Omental fat pad (tissue), 4 donors: ENCODE results near the gene CPHXL2. TPM values are rescaled to one million over a fixed set of nuclear protein-coding genes. Genes with fewer than 3 reads are reported as not detected.

Source experiments
- ATAC-seq: fragments of 150-250 bp; one replicate; pipeline ENCODE4 v1.9.1; 2016; ENCODE audit warnings: mild to moderate bottlenecking, moderate library complexity; ENCODE audit not compliant: low FRiP score
- DNase-seq: peaks from one replicate; pipeline ENCODE4 v3.0.0-alpha.2; 2019; ENCODE audit warnings: low spot score
- total RNA-seq, 4 donors: library from RNA; depleted of rRNA; stranded (reverse); fragments of >200 nt; gene quantifications; one replicate each; pipeline ENCODE4 v1.1.0, GENCODE V29; 2016
- TF ChIP-seq, protein P1 (sequence below), 3 donors: fragments of 450-650 bp; IDR thresholded peaks; one replicate each; pipeline ENCODE4 v1.5.1; 2016 to 2017; ENCODE audit warnings: antibody characterized with exemption in 3 of 3, mild to moderate bottlenecking in 3 of 3, moderate library complexity in 2 of 3

Gene CPHXL2
- total RNA-seq, 4 donors from 2014 or later: not detected

DNA sequence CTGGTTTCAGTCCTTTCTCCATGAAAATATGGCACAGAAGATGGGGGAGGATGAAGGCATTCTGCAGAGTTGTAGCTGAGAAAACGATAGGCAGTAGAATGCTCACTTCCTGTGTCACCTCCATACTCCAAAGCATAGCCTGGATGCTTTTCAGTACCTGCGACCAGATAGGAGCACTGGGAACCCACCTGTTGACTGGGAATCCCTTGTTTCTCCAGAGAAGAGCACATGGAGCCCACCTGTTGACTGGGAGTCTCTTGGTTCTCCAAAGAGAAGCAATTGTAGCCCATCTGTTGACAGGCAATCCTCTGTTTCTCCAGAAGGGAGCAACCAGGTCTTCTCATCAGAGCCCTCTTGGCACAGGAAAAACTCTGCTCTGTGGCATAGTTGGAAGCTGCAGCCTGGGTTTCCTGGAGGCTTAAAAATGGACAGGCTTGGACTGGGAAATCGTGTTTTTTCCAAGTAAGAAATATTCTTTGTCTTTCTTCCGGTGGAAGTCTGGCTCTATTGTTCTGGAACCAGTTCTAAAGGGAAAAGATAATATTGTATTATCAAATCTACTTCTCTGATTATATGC is 16.0 kb downstream of the CPHXL2 start:
- DNase-seq (no peak), ATAC-seq (no peak)
- TF ChIP-seq, protein P1, sequence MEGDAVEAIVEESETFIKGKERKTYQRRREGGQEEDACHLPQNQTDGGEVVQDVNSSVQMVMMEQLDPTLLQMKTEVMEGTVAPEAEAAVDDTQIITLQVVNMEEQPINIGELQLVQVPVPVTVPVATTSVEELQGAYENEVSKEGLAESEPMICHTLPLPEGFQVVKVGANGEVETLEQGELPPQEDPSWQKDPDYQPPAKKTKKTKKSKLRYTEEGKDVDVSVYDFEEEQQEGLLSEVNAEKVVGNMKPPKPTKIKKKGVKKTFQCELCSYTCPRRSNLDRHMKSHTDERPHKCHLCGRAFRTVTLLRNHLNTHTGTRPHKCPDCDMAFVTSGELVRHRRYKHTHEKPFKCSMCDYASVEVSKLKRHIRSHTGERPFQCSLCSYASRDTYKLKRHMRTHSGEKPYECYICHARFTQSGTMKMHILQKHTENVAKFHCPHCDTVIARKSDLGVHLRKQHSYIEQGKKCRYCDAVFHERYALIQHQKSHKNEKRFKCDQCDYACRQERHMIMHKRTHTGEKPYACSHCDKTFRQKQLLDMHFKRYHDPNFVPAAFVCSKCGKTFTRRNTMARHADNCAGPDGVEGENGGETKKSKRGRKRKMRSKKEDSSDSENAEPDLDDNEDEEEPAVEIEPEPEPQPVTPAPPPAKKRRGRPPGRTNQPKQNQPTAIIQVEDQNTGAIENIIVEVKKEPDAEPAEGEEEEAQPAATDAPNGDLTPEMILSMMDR (IDR thresholded peaks at IDR 0.05): no peak

DNA sequence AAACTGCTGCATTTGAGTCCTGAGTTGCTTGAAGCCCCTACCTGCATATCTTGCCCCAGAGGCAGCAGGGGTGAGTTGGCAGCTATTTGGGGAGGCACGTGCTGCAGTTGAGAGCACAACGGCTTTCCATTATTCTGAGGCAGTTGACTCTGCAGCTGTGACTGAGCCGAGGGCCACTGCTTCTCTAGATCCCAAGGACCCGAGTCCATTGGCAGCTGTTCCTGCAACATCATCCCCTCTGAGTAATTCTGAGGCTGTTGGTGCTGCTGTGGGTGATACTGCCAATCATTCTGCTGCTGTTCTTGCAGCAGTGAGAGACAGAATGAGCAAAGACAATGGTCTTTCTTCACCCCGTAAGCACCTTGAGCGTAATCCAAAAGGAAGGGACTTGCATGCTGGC is 16.5 kb downstream of the CPHXL2 start:
- DNase-seq (no peak), ATAC-seq (no peak)
- TF ChIP-seq, protein P1 (IDR thresholded peaks at IDR 0.05): no peak

DNA sequence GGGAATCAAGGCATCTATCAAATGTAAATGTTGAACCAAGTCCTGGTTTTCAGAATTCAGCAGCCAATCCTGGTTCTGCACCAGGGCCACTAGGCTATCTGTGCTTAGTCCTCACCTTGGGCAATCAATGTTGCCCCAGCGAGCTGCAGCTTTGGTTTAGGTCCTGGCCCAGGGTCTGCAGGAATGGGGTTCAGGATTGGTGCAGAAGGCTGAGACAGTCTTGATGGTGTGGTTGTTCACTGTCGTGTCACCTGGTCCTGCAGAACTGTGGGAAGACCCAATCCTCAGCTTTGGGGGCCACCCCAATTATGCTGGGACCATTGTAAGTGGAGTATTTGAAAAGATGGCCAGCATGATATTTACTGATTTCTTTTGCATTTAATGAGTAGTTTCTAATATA is 18.6 kb downstream of the CPHXL2 start:
- ATAC-seq (no peak), DNase-seq (no peak)
- TF ChIP-seq, protein P1 (IDR thresholded peaks at IDR 0.05): no peak

DNA sequence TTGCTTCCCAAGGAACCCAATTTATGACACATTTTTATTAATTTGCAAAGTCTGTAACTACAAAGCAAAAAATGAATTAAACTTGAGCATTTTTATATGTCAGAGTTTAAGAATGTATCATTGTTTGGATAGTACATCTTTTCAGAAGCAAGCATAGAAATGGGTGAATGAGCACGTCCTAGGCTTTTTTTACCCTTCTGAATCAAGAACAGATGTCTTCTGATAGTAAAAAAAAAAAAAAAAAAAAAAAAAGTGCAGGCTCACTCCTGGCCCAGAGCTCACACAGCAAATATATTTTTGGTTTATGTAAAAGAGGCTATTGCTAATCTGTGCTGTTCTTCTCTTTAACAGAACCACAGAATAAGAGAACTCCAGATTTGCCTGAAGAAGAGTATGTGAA is 22.9 kb downstream of the CPHXL2 start:
- TF ChIP-seq, protein P1 (IDR thresholded peaks at IDR 0.05): no peak
- no peak for DNase-seq
- ATAC-seq: no peak

DNA sequence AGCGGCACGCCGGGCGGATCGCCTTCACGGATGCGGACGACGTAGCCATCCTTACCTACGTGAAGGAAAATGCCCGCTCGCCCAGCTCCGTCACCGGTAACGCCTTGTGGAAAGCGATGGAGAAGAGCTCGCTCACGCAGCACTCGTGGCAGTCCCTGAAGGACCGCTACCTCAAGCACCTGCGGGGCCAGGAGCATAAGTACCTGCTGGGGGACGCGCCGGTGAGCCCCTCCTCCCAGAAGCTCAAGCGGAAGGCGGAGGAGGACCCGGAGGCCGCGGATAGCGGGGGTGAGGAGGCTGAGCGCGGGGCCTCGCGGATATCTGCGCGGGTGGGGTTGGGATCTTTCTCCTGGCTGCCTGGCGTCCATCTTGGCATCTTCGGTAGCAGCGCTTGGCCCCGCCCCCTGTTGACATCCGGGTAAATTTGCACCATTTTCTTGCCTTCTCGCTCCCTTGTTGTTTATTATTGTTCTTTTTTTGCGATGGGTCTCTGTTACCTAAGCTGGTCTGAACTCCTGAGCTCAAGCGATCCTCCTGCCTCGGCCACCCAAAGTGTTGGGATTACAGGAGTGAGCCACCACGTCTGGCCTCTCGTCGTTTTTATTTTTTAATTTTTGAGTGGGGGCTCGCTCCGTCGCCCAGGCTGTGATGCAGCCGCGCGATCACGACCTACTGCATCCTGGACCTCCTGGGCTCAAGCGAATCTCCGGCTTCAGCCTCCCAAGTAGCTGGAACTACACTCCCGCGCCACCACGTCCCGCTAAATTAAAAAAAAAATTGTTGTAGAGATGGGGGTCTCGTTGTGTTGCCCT is 28.3 kb downstream of the CPHXL2 start:
- TF ChIP-seq, protein P1 (IDR thresholded peaks at IDR 0.05): no peak
- peak; percentile 46 for ATAC-seq

DNA sequence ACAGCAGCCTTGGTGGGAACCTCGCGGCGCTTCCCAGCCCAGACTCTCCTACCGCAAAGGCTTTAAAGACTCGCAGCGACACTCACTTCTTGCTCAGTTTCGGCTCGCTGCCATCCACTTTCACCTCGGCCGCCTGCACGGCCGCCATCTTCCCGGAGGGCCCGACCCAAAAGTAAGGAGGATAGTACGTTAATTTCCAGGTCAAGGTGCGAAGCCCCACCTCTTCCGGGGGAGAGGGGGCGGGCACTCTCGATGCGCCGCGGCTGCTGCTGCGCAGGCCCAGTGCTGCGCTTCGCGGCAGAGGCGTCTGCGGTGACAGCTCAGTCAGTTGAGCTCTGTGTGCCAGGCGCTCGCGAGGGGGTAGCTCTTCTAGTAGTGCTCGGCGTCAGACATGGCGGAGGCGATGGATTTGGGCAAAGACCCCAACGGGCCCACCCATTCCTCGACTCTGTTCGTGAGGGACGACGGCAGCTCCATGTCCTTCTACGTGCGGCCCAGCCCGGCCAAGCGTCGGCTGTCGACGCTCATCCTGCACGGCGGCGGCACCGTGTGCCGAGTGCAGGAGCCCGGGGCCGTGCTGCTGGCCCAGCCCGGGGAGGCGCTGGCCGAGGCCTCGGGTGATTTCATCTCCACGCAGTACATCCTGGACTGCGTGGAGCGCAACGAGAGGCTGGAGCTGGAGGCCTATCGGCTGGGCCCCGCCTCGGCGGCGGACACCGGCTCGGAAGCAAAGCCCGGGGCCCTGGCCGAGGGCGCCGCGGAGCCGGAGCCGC is 29.1 kb downstream of the CPHXL2 start, which contains the start of the genes KARS1 and TERF2IP:
Gene KARS1 (minus strand): TSS at position 174 of the 773 bp plus-strand sequence. CDS start 26 bp downstream, at position 148.
Gene TERF2IP (plus strand): TSS at position 282 of the 773 bp plus-strand sequence. CDS start 110 bp downstream, at position 392.
- DNase-seq (peak; percentile 75), ATAC-seq (peak; percentile 97)
- TF ChIP-seq, protein P1 (IDR thresholded peaks at IDR 0.05): no peak

More for the DNA sequence above, 28.3 kb downstream of the CPHXL2 start:
- DNase-seq: peak; percentile 81
